Activated CD4-positive, CD25-positive, alpha-beta regulatory T cell treated with anti-CD3 and anti-CD28 coated beads, Interleukin-2, amount 50 U/mL, for 16 hours (primary cell): ENCODE measurements around the gene CGRRF1.

Source experiments
- DNase-seq: peaks from one replicate; pipeline ENCODE4 v3.0.0-alpha.2; 2020; ENCODE audit warnings: low read depth, low spot score

The CGRRF1 gene

GRCh38 chr14:54489731-54490444 is 19.8 kb upstream of the CGRRF1 start:
- DNase-seq = no peak

- no peak for DNase-seq
Measured at GRCh38 chr14:54490445-54491175, 19.1 kb upstream of the CGRRF1 start.

DNA sequence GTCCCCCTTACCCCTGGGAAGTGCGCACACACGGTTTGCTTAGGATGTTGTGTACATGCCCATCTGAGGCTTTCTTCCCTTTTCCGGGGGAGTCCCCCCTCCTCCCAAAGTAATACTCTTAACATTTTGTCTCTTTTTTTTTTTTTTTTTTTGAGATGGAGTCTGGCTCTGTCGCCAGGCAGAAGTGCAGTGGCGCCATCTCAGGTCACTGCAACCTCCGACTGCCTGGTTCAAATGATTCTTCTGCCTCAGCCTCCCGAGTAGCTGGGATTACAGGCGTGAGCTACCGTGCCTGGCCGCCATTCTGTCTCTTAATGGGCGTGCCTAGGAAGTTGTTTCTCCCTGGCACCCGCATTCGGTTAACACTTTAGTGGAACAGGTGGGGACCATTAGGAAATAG is 16.4 kb upstream of the CGRRF1 start:
- DNase-seq = no peak

GRCh38 chr14:54497224-54497623 is 12.5 kb upstream of the CGRRF1 start:
- DNase-seq = no peak

DNA sequence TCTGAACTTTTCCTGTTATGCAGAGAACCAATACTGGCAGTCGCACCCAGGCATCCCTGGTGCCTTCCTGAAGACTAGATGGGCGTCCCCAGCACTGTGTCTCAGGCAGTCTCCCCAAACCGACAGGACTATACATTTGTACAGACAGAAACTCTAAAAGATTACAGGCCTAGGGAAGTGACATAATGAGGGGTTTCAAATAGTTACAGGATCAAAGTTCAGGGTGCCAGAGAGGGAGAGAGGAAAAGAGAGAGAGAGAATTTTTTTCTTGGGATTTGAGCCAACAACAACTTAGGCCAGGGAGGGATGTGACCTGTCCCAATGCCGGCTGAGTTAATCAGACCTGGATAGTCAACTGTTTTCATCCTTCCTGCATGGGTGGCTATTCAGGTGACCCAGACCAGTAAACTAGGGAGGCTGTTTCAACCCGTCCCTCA is 11.6 kb upstream of the CGRRF1 start:
- DNase-seq = no peak

GRCh38 chr14:54498579-54498978 is 11.1 kb upstream of the CGRRF1 start:
- DNase-seq = no peak

GRCh38 chr14:54500744-54501143 is 9.0 kb upstream of the CGRRF1 start:
- DNase-seq = no peak

DNA sequence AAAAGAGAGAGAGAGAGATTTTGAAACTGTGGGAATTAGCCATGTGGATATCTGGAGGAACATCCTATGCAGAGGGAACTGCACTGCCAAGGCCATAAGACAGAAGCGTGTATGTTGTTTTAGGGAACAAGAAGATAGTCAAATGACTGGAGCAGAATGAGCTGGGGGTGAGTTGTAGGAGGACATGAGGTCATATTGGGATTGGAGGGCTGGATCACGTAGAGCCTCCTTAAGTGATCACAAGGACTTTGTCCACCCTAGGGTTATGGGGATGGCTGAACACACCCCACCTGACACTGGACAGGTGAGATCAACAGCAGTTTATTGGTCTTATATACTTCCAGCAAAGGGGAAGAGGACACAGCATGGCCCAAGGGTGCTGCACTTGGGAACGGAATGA is 8.2 kb upstream of the CGRRF1 start:
- DNase-seq = no peak

DNA sequence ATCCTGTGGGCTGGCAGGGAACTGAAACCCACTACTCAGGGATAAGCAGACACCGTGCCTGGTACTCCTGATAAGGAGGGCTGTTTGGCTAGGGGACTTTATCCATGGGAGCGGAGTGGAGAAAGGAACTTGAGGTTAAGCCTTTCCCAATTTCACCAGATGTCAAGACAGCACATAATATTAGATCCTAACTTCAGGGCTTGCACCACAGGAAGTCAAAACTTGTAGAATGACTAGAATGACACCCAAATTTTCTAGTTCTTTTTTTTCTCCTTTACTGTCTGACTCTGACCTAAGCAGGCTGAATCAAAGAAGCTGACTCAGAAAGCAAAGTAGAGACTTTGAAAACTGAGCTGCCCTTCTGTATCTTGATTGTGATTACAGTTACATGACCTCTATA is 7.1 kb upstream of the CGRRF1 start:
- DNase-seq = no peak

DNA sequence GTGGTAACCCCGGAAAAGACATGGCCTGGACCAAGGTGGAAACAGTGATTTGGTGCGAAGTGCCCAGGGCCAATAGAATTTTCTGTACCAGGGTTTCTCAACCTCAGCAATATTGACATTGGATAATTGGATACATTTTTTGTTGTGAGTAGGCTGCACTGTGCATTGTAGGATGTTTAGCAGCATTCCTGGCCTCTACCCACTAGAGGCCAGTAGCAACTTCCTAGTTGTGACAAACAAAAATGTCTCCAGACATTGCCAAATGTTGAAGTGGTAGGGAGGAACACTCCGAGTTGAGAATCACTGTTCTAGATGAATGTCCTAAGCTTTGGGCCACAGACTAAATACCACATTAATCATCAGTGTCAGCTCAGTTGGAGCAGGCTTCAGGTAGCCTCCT is 6.2 kb upstream of the CGRRF1 start:
- no peak for DNase-seq

DNA sequence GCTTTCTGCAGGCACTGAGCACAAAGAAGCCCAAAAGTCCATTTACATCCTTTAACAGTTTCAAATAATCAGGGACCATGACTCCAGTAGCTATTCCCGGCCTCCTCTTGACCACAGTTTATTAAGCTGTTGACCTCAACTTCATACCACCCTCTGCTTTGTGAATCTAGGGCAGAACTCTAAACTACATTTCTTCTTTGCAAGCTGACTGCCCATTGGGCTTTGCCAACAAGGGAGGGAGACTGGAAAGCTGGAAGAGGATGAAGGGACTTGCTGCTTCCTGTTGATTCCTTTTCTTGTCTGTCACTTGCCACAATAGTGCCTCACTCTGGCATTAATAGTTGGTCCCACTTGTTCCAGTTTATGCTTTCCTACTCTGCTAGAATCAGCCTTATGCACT is 2.7 kb downstream of the CGRRF1 start:
- no peak for DNase-seq

- DNase-seq = no peak
Measured at GRCh38 chr14:54515670-54516069, 6.0 kb downstream of the CGRRF1 start.

- no peak for DNase-seq
Measured at GRCh38 chr14:54516709-54517108, 7.0 kb downstream of the CGRRF1 start.

- DNase-seq = no peak
Measured at GRCh38 chr14:54524410-54524809, 14.7 kb downstream of the CGRRF1 start.

DNA sequence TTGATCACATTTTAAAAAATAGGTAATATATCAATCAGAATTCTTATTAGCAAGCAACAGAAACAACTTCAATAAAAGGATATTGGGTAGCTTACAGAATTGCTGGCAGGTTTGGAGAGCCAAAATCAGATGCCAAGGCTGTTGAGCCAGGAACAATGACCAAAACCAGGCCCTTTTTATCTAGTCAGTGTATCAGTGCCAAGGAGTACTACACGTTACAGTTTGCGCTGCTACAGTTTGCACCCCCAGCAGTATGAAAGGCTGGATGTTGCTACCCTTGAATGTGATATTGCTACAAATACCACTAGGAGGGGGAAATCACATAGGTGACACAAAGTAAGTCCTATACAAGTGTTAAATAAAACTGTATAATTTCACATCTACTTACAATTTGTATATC is 19.3 kb downstream of the CGRRF1 start:
- DNase-seq = no peak

- DNase-seq = no peak
Measured at GRCh38 chr14:54529811-54530210, 20.1 kb downstream of the CGRRF1 start.

DNA sequence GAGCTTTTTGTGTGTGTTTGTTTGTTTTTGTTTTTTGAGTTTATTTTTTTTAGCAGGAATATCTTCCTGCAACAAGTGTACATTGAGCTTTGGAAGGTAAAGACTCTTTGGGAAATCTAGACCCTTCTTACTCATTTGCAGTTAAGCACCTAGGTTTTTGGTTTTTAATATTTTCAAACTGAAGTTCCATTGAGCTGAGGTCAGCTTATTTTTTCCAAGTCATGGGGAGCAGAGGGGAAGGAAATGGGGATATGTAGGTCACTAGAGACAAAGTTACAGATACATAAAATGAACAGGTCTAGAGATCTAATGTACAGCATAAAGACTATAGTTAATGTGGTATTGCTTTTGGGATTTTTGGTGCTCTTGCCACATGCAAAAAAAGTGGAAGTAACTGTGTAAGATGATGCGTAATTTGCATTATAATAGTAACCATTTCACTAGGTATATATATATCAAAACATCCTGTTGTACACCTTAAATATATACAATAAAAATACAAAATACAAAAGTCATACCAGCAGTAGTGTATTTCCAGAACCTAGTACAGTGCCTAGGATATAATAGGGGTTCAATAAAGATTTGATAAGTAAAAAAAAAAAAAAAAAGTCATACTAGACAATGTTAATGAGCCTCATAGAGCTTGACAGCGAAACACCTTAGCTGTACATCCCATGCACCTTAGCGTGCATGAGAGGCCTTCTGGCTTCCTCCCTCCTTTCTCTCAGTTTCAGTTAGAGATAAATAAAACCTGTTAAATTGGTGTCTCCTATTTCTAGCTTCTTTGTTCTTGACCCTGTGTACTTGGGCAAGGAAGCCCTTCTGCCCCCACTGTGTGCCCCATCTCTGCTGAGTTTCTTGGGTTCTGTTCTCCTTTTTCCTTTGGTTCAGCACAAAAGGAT is 22.7 kb downstream of the CGRRF1 start:
- no peak for DNase-seq

- no peak for DNase-seq
Measured at GRCh38 chr14:54533100-54533499, 23.4 kb downstream of the CGRRF1 start.

GRCh38 chr14:54535126-54535525 is 25.4 kb downstream of the CGRRF1 start:
- no peak for DNase-seq

GRCh38 chr14:54535646-54536045 is 25.9 kb downstream of the CGRRF1 start:
- no peak for DNase-seq

DNA sequence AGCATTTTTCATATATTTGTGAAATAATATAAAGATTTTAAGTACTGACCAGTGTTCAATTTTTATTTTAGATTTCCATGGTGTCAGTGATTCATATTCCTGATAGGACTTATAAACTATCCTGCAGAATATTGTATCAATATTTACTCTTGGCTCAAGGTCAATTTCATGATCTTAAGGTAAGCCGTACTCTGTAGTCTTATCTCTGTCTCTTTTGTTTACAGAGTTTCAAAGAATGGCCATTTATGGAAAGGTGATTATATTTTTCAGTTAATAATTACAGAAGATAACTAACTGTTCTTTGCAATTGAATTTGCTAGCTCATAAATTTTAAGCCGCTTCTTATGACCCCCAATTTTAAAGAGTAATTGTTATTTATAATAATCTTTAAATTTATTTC is 27.9 kb downstream of the CGRRF1 start:
- no peak for DNase-seq

DNA sequence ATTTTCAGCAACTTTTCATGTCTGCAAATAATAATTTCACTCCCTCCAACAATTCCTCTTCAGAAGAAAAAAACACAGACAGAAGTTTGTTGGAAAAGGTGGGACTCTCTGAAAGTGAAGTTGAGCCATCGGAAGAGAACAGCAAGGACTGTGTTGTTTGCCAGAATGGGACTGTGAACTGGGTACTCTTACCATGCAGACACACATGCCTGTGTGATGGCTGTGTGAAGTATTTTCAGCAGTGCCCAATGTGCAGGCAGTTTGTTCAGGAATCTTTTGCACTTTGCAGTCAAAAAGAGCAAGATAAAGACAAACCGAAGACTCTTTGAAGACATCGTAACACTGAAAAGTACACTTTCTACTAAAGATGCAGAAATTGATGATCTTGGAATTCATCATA is 28.3 kb downstream of the CGRRF1 start:
- no peak for DNase-seq
